Astrocyte (in vitro differentiated cells and primary cell): ENCODE data around the gene DDX1.

ENCODE experiments used
- CTCF ChIP-seq: IDR thresholded peaks from 2 replicates; pipeline ENCODE4 v1.5.1; 2011; ENCODE audit warnings: low read depth, mild to moderate bottlenecking, inconsistent platforms, low read length, moderate library complexity; ENCODE audit not compliant: insufficient read depth
- EZH2 ChIP-seq: IDR thresholded peaks from 2 replicates; pipeline ENCODE4 v1.6.1; 2012; ENCODE audit warnings: mild to moderate bottlenecking, low read length, inconsistent platforms; ENCODE audit not compliant: insufficient read depth

- no peak for TF ChIP-seq CTCF
- TF ChIP-seq EZH2, result no peak
Observed at GRCh38 chr2:15655123-15655887, 63.6 kb downstream of the DDX1 start.
